GDM1 (cell line): Measurements from ENCODE around the gene PARS2.

ENCODE experiments used
- DNase-seq: peaks from one replicate; lab custom pipeline; 2025; lab: John Stamatoyannopoulos, UW

PARS2 gene

DNA sequence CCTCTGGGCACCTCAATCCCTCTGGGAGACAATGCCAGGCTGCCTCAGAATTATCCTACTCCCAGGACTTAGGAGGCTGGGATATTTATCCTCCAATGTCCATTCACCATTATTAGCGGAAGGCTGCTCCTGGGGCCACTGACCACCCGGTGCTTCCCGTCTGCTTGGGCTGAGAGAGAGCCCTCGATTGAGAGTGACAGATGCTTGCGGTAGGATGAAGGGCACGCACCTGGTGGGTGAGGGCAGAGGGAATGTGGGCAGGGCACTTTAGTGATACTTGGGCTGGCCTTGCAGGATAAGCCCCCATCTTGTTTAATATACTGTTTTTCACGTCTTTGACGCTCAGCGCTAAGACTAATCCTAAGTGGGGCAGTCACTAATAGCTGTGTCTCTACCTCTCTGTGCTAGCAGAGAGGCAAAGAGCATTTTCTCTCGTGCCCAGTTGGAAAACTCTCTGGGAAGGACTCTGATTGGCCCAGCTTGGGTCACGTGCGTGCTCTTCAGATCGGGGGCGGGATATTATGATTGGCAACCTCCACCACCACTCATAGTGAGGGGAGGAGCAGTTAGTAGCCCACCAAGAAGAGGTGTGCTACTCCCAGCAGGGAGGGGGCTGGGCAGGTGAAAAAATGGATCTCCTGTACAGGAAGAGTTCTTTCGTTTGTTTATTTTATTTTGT lies 10.6 kb upstream of the PARS2 start:
- DNase-seq, result no peak

DNA sequence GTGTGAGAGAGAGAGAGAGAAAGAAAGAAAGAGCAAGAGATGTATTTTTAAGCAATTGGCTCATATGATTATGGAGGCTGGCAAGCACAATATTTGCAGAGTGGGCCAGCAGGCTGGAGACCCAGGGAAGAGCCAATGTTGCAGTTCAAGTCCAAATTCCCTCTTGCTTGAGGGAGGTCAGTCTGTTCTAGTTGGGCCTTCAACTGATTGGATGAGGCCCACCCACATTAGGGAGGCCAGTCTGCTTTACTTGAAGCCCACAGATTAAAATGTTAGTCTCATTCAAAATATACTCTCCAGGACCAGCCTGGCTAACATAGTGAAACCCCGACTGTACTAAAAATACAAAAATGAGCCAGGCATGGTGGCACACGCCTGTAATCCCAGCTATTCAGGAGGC lies 8.6 kb upstream of the PARS2 start:
- DNase-seq, result no peak

DNA sequence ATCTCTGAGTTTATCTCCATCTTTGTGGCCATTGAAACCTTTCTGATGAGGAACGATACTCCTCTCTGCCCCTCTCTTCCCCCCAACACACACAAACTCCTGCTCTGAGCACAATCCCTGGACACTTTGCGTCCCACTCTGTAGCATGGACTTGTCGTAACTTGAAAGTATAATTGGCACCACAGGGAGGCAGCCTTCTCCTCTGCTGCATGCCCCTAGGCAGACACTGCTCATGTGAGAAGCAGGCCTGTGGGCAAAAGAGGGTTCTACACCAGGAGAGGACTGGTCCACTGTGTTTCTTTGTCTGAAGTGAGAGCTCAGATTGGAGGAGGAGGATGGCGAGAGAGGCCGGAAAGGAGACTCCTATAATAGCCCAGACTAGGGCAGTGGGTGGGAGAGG lies 3.8 kb upstream of the PARS2 start:
- DNase-seq, result no peak

DNA sequence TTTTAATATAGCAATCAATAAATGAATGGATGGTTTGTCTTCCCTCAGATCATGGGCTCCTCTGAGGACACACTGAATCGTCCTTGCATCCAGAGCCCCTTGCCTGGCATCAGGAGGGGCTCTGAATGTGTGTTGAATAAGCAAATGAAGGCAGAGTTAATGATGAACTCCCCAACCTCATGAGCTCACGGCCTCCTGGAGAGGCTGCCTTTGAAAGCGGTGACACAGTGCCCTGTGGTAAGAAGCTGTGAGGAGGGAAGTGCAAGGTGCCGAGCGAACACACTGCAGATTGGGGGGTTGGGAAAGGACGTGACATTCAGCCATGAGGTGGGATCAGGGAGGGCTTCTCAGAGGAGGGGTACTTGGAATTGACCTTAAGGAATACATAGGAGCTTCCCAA lies 3.2 kb upstream of the PARS2 start:
- DNase-seq, result no peak

DNA sequence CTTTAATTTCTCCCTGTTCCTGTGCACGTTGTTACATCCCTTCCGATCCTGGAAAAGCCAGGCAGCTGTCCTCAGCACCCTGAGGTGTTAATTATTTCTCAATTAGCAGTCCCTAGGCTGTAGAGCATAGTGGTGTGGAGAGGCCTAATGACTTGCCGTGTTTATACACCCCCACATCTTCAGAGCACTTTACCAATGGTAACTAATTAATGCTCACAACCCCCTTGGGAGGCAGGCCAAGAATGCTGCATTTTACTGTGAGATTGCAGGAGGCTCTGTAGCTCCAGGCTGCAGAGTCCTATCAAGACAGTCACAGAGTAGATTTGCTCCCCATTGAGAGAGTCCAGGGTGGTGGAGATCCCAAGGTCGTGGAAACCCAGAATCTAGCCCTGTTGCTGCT lies 2.4 kb upstream of the PARS2 start:
- no peak for DNase-seq

DNA sequence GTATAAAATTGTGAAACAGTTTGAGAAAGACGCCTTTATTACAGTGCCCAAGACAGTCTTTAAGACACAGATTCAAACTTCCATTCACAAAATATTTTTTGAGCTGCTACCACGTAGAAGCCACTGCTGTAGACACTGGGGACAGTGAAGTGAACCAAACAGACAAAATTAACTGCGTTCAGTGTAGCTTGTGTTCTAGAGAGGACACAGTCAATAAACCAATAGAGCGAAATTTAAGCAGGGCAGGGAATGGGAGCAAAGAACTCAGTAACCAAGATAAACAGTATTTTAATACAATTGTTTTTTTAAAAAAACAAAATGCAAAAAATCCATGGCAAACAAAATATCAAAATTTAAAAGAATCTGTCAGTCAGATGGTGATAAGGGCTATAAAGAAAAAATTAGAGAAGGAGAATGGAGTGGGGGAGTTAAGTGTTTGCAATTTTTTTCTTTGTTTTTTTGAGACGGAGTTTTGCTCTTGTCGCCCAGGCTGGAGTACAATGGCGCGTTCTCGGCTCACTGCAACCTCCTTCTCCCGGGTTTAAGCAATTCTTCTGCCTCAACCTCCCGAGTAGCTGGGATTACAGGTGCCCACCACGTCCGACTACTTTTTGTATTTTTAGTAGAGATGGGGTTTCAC lies 719 bp upstream of the PARS2 start:
- no peak for DNase-seq

DNA sequence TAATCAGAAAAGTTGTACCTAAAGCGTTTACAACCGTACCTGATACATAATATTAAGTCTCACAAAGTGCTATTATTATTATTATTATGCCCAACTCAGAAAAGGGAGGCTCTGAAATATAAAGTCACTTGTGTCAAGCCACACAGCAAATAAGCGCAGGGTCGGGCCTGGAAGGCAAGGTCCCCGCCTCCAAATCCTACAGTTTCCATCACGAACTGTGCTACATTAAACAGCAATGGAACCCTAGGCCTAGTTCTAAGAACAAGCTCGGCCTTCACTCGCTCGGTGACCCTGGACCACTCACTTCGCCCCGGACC lies 549 bp downstream of the PARS2 start:
- no peak for DNase-seq

DNA sequence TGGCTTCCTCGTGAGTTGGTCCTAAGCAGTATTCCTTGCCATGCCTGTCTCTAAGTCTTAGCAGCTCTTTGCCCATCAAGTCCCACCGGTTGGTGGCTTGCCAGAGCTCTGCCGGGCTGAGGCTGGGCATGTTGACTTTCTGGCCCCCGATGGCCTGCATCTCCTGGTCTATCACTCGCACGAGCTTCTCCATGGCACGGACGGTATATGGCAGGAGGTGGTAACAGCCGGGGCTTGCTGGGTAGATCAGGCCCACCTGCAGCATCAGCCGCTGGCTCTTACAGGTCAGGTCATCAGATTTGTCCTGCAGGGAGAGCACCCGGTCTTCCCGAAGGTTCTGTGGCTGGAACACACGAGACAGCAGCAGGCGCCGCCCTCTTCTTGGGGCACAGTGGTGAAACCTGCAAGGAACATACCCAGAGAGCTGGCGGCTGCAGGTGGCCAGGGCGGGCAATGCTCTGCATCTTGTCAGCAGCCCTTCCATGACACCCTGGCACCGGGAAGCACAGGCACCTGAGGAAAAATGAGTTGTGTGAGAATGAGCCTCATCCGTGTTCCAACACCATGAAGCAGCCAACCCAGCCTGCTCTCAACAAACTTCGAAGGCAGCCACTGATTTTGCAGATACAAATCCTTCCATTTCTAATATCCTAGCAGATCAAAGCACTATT lies 5.5 kb downstream of the PARS2 start:
- DNase-seq, result no peak

DNA sequence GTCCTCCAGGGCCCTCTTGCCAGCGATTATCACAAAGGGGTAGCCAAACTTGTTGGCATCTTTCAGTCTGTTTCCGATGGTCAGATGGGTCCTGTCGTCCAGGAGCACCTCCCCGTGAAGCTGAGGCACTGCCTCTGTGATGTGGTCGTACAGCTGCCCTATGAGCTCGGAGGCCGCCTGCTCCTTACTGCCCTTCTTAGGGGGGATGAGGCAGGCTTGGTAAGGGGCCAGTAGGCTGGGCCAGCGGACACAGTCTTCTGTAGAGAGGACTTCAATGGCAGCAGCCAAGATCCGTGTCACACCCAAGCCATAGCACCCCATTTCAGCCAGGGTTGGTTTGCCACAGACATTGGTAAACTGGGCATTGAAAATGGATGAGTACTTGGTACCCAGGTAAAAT lies 6.5 kb downstream of the PARS2 start:
- DNase-seq, result no peak

DNA sequence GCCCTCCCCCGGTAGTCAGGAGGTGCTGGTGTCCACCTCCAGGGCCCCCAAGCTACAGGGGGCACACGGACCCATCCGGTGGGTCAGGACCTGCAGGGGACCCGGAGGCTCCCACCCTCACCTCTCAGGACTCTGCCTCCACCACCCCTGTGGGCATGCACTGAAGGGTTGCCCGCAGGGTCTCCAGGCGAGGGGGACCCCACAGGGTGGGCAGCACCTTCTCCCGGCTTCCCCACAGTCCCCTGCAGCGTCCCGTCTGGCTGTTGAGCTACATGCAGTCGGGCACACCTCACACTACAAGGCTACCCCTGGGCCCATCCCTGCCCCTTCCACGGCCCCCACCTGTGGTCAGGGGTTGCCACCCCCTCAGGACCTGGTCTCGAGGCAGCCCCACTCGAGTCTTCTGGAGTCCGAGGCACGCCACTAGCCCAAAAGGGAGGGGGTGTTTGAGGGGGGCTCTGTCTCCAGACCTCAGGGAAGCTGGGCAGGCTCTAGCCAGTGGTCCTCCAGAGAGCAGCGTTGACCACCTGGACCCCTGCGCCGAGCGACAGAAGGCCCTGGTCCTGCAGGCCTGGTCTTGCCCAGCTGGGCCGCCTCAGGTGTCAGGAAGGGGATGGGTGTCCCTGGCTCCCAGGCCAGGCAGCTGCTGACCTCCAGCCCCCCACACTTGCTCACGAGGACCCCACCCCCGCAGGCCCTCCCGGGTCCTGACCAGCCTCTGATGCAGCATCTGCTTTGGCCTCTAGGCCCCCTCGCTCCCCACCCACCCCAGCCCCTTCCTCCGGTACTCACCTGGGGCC lies 9.6 kb downstream of the PARS2 start:
- DNase-seq, result no peak

DNA sequence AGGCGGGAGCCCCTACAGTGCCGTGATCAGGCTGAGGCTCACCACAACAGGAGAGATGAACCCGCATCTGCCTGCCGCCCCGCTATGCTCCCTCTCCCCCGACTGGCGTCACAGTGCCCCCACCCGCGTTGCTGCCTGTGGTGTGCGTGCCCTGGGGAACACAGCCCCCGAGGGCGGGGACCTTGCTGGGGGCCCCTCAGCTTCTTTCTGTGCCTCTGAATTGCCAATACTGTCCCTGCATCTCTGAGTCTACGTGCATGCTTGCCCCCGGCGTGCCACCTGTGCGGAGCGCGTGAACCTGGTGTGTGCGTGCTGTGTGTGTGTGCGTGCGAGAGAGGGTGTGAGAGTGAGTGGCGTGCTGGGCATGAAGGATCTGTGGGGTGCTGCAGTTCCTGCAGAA lies 10.3 kb downstream of the PARS2 start:
- no peak for DNase-seq

DNA sequence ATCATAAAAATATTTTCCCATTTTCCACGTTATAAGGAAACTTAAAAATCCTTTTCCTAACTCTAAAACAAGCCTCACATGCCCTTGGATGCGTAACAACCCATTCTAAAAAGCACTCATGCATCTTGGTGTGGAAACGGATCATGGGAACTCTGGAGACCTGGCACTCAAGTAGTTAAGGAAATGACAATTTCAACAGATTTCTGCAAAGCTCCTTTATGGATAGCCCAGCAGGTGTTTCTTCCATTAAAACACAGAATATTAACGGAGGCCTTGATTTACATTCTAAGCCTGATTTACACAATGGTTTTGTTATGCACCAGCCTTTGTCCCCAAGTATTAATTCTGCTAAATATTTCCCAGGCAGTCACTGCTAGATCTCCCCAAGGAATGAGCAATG lies 12.9 kb downstream of the PARS2 start:
- DNase-seq, result no peak

DNA sequence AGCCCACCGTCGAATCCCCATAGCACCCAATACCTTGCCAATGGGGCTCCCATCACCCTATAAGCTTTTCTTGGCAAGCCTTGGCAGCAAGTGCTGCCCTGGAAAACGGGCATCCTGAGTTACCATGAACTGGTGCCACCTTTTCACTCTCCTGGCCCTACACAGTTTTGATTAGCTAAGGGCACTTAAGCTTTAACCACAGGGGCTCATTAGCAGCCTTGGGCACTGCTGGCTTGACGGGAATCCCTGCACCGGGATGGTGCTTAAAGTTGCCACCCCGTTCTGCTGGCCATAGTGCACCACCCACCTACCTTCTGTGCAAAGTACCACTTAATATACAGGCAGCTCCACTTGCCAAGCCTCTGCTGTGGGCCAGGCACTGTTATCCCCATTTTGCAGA lies 13.7 kb downstream of the PARS2 start:
- DNase-seq, result no peak

DNA sequence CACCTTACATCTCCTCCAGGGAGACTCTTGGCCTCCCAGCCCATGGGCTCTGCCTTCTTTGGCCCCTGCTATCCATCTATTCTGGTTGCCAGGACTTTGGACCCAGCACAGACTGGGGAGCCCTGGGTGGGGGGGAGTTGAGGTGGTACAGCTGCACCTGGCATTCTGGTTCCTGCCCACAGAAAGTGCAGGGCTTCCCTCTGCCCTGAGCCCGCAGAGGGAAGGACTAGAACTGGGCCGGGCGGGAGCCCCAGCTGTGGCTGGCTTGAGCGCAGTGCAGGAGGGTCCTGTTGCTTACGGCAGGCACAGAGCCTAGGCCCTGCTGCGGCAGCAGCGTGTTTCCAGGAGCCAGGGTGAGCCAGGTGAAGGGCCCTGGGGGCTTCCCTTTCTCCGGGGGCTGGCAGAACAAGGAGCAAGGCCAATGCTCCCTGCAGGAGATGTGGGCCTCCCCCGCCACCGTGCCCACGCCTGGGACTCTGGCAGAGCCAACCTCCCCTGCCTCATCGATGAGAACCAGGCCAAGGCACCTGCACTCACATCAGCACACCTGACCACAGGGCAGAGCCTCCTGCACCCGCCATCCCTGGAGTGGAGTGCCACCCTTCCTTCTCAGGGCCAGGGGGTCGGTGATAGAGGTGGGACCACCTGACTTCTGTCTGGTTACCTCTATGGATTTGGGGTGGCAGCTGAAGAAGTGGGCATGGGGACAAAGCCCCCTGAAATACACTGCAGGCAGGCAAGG lies 16.1 kb downstream of the PARS2 start:
- no peak for DNase-seq

DNA sequence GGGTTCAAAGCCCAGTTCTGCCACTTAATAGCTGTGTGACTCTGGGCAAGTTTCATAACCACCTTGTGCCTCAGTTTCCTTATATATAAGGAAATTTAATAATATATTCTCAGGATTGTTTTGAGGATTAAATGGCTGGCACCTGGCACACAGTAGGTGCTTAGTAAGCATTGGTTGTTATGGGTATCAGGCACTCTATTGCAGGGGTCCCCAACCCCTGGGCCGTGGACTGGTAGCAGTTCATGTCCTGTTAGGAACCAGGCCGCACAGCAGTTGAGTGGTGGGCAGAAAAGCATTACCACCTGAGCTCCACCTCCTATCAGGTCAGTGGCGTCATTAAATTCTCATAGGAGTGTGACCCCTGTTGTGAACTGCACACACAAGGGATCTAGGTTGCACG lies 18.5 kb downstream of the PARS2 start:
- no peak for DNase-seq

DNA sequence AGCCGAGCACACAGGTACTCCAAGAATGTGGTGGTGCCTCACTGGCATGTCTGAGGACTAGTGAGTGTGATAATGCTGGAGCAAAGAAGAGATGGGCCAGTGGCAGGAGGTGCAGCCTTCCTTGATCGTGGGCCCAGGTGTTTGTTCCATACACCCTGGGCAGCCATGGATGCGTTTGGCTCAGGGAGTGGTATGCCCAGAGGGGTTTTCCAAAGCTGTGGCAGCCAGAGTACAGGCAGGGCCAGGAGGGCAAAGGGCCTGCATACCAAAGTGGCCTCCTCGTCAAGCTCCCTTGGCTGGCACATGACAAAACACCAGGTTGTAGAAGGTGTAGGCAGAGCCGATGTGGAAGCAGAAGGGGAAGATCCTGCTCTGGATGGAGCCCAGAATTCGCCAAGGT lies 19.0 kb downstream of the PARS2 start:
- no peak for DNase-seq

DNA sequence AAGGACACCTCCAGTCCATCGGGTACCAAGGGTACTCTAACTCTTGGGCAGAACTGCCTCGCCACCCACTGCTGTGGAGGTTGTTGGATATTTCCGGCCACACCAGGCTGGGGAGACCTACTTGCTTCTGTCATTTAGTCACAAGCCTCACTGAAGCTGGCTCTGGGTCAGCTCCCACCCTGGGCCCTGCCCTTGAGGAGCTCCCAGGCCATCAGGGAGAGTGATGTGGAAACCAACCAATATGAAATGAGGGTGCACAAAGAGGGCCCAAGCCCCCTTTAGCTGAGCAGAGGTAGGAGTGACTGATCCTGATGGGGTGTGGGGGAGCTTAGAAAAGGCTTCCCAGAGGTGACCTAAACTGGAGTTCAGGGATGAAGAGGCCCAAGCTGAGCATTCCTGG lies 19.6 kb downstream of the PARS2 start:
- DNase-seq, result no peak

DNA sequence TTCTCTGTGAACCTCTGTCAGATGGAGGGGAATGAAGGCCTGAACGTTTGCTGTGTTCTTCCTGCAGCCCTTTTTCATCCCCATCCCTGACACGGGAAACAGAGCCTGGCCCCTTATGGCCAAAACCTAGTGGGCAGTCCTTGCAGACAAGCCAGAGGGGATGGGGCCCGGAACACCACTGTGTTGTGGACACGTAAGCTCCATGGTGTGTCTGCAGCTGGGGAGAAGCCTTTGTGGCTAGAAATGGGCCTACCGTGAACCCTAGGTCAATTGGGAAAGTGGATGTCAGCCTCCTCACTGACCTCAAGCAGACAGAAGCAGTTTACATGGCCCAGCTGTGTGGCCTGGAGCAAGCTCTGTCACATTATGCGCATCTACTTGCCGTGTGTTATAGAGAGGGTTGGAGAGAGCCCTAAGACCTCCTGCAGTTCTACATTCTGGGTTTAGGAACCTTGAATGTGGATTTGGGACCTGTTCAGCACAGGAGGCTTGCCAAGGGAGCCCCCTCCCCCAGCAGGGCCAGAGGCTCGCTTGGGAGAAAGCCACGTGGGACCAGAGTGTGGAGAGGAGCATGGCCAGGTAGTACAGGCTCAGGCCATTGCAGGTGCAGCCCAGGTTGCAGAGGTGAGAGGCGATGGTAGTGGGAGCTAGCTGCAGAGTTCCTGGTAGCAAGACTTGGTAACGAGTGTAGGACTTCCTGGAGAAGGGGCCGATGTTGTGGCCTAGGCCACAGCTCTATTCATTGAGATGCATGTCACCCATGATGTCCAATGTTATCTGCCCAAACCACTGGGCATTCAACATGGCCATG lies 20.7 kb downstream of the PARS2 start:
- DNase-seq, result no peak

DNA sequence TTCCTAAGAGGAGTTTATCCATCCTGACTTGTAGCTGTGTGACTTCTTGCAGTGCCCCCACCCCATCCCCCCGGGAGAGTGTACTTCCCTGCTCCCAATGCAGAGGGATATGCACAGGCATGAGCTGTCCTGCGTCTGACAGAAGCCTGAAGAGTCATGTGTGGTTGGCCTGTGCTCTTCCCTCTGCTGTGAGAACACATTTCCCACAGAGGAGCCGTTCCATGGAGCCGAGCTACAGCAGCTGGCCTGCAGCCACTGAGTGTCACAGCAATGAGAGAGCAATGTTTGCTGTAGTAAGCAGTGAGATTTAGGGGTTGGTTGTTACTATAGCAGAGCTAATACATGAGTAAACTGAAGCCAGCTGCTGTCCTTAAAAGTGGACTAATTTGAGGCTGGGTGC lies 22.0 kb downstream of the PARS2 start:
- no peak for DNase-seq

DNA sequence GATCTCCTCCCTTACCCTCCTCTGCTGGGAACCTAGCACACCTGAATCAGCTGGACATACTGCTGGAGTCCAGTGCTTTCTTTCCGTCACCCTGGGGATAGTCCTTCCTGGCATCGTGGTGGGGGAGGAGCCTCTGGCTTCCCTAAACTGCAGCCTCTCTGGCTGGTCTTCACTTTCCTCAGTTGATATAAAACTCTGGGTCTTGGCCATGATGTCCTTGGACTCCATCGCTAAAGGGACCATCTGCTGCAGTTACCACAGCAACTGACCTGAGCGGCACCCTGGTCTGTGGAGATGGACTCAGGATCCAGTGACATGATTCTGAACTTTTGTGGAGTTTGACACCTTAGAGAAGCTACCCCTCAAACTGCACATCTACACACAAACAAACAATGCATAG lies 22.8 kb downstream of the PARS2 start:
- no peak for DNase-seq

DNA sequence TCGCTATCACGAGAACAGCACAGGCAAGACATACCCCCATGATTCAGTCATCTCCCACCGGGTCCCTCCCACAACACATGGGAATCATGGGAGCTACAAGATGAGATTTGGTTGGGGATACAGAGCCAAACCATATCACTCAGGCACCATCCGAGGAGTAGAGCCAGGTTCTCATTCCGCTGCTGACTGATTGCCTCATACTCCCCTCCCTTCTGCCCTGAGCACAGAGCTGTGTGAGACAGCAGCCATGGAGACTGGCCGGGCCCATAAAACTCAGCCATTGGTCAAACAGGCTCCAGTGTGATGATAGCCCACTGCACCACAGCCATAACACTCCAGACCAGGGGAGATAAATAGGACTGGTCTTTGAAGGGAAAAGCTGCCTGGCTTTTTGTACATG lies 26.1 kb downstream of the PARS2 start:
- DNase-seq, result no peak

DNA sequence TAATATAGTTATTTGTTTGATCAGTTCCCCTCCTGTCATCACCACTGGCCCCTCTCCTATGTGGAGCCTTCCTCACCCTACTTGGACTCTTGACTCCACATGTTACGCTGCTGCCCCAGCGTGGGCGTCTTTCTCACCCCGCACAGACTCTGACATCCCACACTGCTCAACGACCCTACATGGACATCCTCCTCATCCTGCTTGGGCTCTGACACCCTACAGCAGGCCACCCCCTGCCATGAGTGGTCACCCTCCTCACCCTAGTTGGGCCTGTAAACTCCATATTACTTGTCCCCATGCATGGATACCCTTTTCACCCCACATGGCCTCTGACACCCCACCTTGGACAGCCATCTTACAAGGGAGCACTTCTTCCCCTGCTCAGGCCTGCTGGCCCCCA lies 27.6 kb downstream of the PARS2 start:
- DNase-seq, result no peak
